ENCODE measurements around the gene ZNF74.
"Not testable (repeated sequence)": the region's sequence is repeated elsewhere in the genome, so short reads cannot be mapped to it uniquely, and the experiment has no call there.

GRCh38 chr22:20378684-20379083 lies 15.3 kb upstream of the ZNF74 start:
- TF ChIP-seq EZH2phosphoT487 (IDR thresholded peaks at IDR 0.05; ENCODE audit: low read depth, severe bottlenecking, unreplicated experiment); CTCF (IDR thresholded peaks at IDR 0.05; ENCODE audit: poor library complexity): not testable (repeated sequence)
